HG02840 (cell line): ENCODE data around the gene FRY.
"Not testable (repeated sequence)": the region's sequence is repeated elsewhere in the genome, so short reads cannot be mapped to it uniquely, and the experiment has no call there.

Experiments
- ATAC-seq: cut with Tn5 transposase; IDR thresholded peaks from one replicate; pipeline ENCODE4 v1.9.1; 2021; ENCODE audit warnings: mild to moderate bottlenecking, moderate library complexity, moderate number of reproducible peaks; ENCODE audit not compliant: unreplicated experiment, low FRiP score

FRY gene

GRCh38 chr13:32039056-32039455, 7.5 kb downstream of the FRY start:
- no peak for ATAC-seq

- no peak for ATAC-seq
These were observed 8.0 kb downstream of the FRY start for GRCh38 chr13:32039528-32039927.

GRCh38 chr13:32040052-32040642, 8.6 kb downstream of the FRY start:
- no peak for ATAC-seq

- no peak for ATAC-seq
These were observed 9.1 kb downstream of the FRY start for GRCh38 chr13:32040689-32041088.

GRCh38 chr13:32041429-32041828, 9.9 kb downstream of the FRY start:
- ATAC-seq, result peak; percentile 63

- no peak for ATAC-seq
These were observed 11.0 kb downstream of the FRY start for GRCh38 chr13:32042551-32042950.

- ATAC-seq, result no peak
These were observed 12.9 kb downstream of the FRY start for GRCh38 chr13:32044446-32044845.

- ATAC-seq, result no peak
These were observed 14.0 kb downstream of the FRY start for GRCh38 chr13:32045537-32045936.

- ATAC-seq, result no peak
These were observed 14.6 kb downstream of the FRY start for GRCh38 chr13:32045982-32046785.

GRCh38 chr13:32047088-32047487, 15.5 kb downstream of the FRY start:
- no peak for ATAC-seq

- no peak for ATAC-seq
These were observed 16.2 kb downstream of the FRY start for GRCh38 chr13:32047793-32048192.

- ATAC-seq, result no peak
These were observed 17.2 kb downstream of the FRY start for GRCh38 chr13:32048816-32049215.

- ATAC-seq, result no peak
These were observed 19.6 kb downstream of the FRY start for GRCh38 chr13:32051156-32051555.

- ATAC-seq, result no peak
These were observed 24.7 kb downstream of the FRY start for GRCh38 chr13:32056316-32056715.

GRCh38 chr13:32057325-32057724, 25.8 kb downstream of the FRY start:
- not testable (repeated sequence) for ATAC-seq

GRCh38 chr13:32059511-32059984, 28.0 kb downstream of the FRY start:
- no peak for ATAC-seq

- no peak for ATAC-seq
These were observed 28.9 kb downstream of the FRY start for GRCh38 chr13:32060401-32060878.

GRCh38 chr13:32063619-32064233, 32.2 kb downstream of the FRY start:
- ATAC-seq, result no peak

GRCh38 chr13:32067149-32067961, 35.8 kb downstream of the FRY start:
- ATAC-seq, result no peak

GRCh38 chr13:32068255-32068654, 36.7 kb downstream of the FRY start:
- ATAC-seq, result no peak
